NCI-H2171 treated with DMSO at 0.1 percent for 48 hours (cell line): Measurements from ENCODE around the gene CYP46A1.
"Not testable (repeated sequence)": the region's sequence is repeated elsewhere in the genome, so short reads cannot be mapped to it uniquely, and the experiment has no call there.

Experiments used
- DNase-seq: peaks from one replicate; lab custom pipeline; 2025; lab: John Stamatoyannopoulos, UW

CYP46A1 gene

GRCh38 chr14:99757331-99758070, 73.4 kb downstream of the CYP46A1 start:
- DNase-seq: peak; percentile 63

- no peak for DNase-seq
Observed at GRCh38 chr14:99758121-99758821, 74.2 kb downstream of the CYP46A1 start.

GRCh38 chr14:99758872-99759545, 74.9 kb downstream of the CYP46A1 start:
- no peak for DNase-seq

- DNase-seq: no peak
Observed at GRCh38 chr14:99759546-99759925, 75.4 kb downstream of the CYP46A1 start.

- DNase-seq: no peak
Observed at GRCh38 chr14:99760817-99761216, 76.7 kb downstream of the CYP46A1 start.

GRCh38 chr14:99762911-99763310, 78.8 kb downstream of the CYP46A1 start:
- not testable (repeated sequence) for DNase-seq

GRCh38 chr14:99763527-99764221, 79.6 kb downstream of the CYP46A1 start:
- no peak for DNase-seq

GRCh38 chr14:99764222-99764706, 80.2 kb downstream of the CYP46A1 start:
- DNase-seq: no peak

GRCh38 chr14:99768381-99768780, 84.3 kb downstream of the CYP46A1 start:
- DNase-seq: peak; percentile 20

GRCh38 chr14:99769123-99769522, 85.0 kb downstream of the CYP46A1 start:
- DNase-seq: no peak

GRCh38 chr14:99769799-99770198, 85.7 kb downstream of the CYP46A1 start:
- DNase-seq: no peak

GRCh38 chr14:99772371-99773283, 88.5 kb downstream of the CYP46A1 start:
- DNase-seq: no peak

GRCh38 chr14:99773521-99774497, 89.7 kb downstream of the CYP46A1 start:
- DNase-seq: no peak

GRCh38 chr14:99774556-99775307, 90.6 kb downstream of the CYP46A1 start:
- peak; percentile 39 for DNase-seq

GRCh38 chr14:99775351-99775750, 91.3 kb downstream of the CYP46A1 start:
- no peak for DNase-seq
